MM.1S (cell line): ENCODE results near the gene CRYBB3.
"Not testable (repeated sequence)": the region's sequence is repeated elsewhere in the genome, so short reads cannot be mapped to it uniquely, and the experiment has no call there.

ENCODE experiments used
- EZH2 ChIP-seq: fragments of 300-600 bp; sonication (generic); optimal IDR thresholded peaks from 2 replicates; pipeline ENCODE3; 2017; ENCODE audit warnings: low read depth, mild to moderate bottlenecking, antibody characterized with exemption, low read length, mixed read lengths
- TF ChIP-seq, protein P1 (sequence below): fragments of 300-600 bp; sonication (generic); IDR thresholded peaks from 2 replicates; pipeline ENCODE4 v1.5.1; 2016; ENCODE audit warnings: antibody characterized with exemption, low read length, mixed read lengths

DNA sequence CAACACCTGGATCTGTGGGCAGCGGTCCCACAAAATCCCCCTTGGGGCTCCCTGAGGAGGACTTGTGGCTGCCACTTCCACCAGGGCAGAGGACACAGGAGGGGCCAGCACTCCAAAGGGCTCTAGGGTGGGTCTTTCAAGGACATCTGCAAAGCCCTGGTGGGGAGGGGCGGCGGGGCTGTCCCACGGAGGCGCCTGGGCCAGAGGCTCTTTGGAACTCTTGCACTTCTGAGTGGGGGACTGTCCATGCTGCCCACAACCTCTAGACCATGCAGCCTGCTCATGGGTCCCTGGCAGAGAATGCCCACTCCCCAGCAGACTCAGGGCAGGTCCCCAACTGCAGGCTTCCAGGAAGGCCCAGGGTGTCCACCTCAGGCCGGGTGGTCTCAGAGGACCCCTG is 21.3 kb upstream of the CRYBB3 start:
- TF ChIP-seq, protein P1, sequence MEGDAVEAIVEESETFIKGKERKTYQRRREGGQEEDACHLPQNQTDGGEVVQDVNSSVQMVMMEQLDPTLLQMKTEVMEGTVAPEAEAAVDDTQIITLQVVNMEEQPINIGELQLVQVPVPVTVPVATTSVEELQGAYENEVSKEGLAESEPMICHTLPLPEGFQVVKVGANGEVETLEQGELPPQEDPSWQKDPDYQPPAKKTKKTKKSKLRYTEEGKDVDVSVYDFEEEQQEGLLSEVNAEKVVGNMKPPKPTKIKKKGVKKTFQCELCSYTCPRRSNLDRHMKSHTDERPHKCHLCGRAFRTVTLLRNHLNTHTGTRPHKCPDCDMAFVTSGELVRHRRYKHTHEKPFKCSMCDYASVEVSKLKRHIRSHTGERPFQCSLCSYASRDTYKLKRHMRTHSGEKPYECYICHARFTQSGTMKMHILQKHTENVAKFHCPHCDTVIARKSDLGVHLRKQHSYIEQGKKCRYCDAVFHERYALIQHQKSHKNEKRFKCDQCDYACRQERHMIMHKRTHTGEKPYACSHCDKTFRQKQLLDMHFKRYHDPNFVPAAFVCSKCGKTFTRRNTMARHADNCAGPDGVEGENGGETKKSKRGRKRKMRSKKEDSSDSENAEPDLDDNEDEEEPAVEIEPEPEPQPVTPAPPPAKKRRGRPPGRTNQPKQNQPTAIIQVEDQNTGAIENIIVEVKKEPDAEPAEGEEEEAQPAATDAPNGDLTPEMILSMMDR, result not testable (repeated sequence)
- not testable (repeated sequence) for TF ChIP-seq EZH2
